Vagina (tissue), 2 donors: ENCODE data around the gene ZNF101. TPM values are rescaled to one million over a fixed set of nuclear protein-coding genes. Genes with fewer than 3 reads are reported as not detected.

Source experiments
- DNase-seq, 2 donors: peaks; one replicate each; pipeline ENCODE4 v3.0.0-alpha.2; 2017; ENCODE audit errors: extremely low spot score in 2 of 2
- H3K27ac ChIP-seq: fragments of 200-600 bp; sonication (generic); one replicate; pipeline ENCODE4 v1.5.1; 2019
- H3K27me3 ChIP-seq: fragments of 200-600 bp; sonication (generic); one replicate; pipeline ENCODE4 v1.5.1; 2019
- H3K36me3 ChIP-seq, 2 donors: fragments of 200-600 bp; sonication (generic); one replicate each; pipeline ENCODE4 v1.5.1; 2017 to 2019
- H3K4me1 ChIP-seq: fragments of 200-600 bp; sonication (generic); one replicate; pipeline ENCODE4 v1.5.1; 2019
- H3K4me3 ChIP-seq, 2 donors: fragments of 200-600 bp; sonication (generic); 1 replicate in 1 of 2; 2 replicates in 1 of 2; pipeline ENCODE4 v1.5.1; 2016 to 2019
- H3K9me3 ChIP-seq: fragments of 200-600 bp; sonication (generic); one replicate; pipeline ENCODE4 v1.5.1; 2019
- CTCF ChIP-seq, 3 experiments: fragments of 450-650 bp in 2 of 3; fragments of 200-600 bp in 1 of 3; sonication (generic) in 1 of 3; IDR thresholded peaks; one replicate each; pipeline ENCODE4 v1.5.1; 2017 to 2019; ENCODE audit warnings: antibody characterized with exemption in 3 of 3, mild to moderate bottlenecking in 2 of 3, moderate library complexity in 2 of 3
- POLR2A ChIP-seq, 2 donors: fragments of 450-650 bp; IDR thresholded peaks; one replicate each; pipeline ENCODE4 v1.6.1; 2017; ENCODE audit warnings: antibody characterized with exemption in 2 of 2, mild to moderate bottlenecking in 2 of 2, moderate library complexity in 2 of 2
- POLR2AphosphoS5 ChIP-seq, 2 donors: sonication (generic); formaldehyde crosslinking; IDR thresholded peaks; one replicate each; pipeline ENCODE4 v1.9.0; 2017; ENCODE audit warnings: antibody characterized with exemption in 2 of 2, mild to moderate bottlenecking in 2 of 2, low read depth in 1 of 2; ENCODE audit not compliant: insufficient read depth in 1 of 2
- intact Hi-C: fragments of 100-400 bp; cut with DNase I; formaldehyde crosslinking; loops from one replicate; pipeline ENCODE4 v1.15.1; 2023
- total RNA-seq: library from RNA; depleted of rRNA; stranded (reverse); fragments of >200 nt; gene quantifications from one replicate; pipeline ENCODE4 v1.2.3, GENCODE V29; 2016

Gene ZNF101
- total RNA-seq, 1 donor from 2014 or later, result 6.9 TPM

GRCh38 chr19:19624032-19624570 lies 44.5 kb upstream of the ZNF101 start:
- Histone ChIP-seq H3K9me3 (no peaks in the 10 kb centered on the region), H3K27me3 (no peaks in the 10 kb centered on the region), H3K36me3 (no peaks in the 10 kb centered on the region), H3K4me3 (no peak overlapping the region), H3K27ac (no peak overlapping the region), H3K4me1 (peaks cover 17% of the 10 kb centered on the region)
- TF ChIP-seq POLR2AphosphoS5 (IDR thresholded peaks at IDR 0.05; ENCODE audit: insufficient read depth in 1 of 2, low read depth in 1 of 2), result no peak
- intact Hi-C loops, result no loop called here
- DNase-seq, result no peak

GRCh38 chr19:19626516-19627472 lies 41.8 kb upstream of the ZNF101 start:
- H3K4me3 ChIP-seq, result peak overlapping the region in 1 of 2 donors; percentile 62
- peaks cover 0 to 3% of the 10 kb centered on the region in 2 donors for H3K36me3 ChIP-seq
- DNase-seq, result no peak
- H3K27ac ChIP-seq, result peak overlapping the region; percentile 62
- H3K4me1 ChIP-seq, result peaks cover 15% of the 10 kb centered on the region
- H3K9me3 ChIP-seq, result no peaks in the 10 kb centered on the region
- no peaks in the 10 kb centered on the region for H3K27me3 ChIP-seq
- no peak for TF ChIP-seq CTCF (IDR thresholded peaks at IDR 0.05)
- TF ChIP-seq POLR2A (IDR thresholded peaks at IDR 0.05), result no peak
- TF ChIP-seq POLR2AphosphoS5 (IDR thresholded peaks at IDR 0.05; ENCODE audit: insufficient read depth in 1 of 2, low read depth in 1 of 2), result no peak
- intact Hi-C loops, result no loop called here

GRCh38 chr19:19627621-19628500 lies 40.8 kb upstream of the ZNF101 start, which contains the start of gene LPAR2:
Gene LPAR2, minus strand, starts transcription at chr19:19628220. Its CDS starts 945 bp downstream, at chr19:19627275.
- H3K27ac ChIP-seq, result peak within 1 kb of the TSS; percentile 62

GRCh38 chr19:19628501-19629134 lies 40.0 kb upstream of the ZNF101 start:
- peak in 1 of 2 donors; percentile 45 for TF ChIP-seq POLR2AphosphoS5 (IDR thresholded peaks at IDR 0.05; ENCODE audit: insufficient read depth in 1 of 2, low read depth in 1 of 2)
- no peak for TF ChIP-seq POLR2A (IDR thresholded peaks at IDR 0.05)

More at GRCh38 chr19:19627621-19628500, 40.8 kb upstream of the ZNF101 start, which contains the start of gene LPAR2:
- TF ChIP-seq POLR2A (IDR thresholded peaks at IDR 0.05), result no peak
- no peak for TF ChIP-seq POLR2AphosphoS5 (IDR thresholded peaks at IDR 0.05; ENCODE audit: insufficient read depth in 1 of 2, low read depth in 1 of 2)
- no peak for TF ChIP-seq CTCF (IDR thresholded peaks at IDR 0.05)
- no peak for DNase-seq
- intact Hi-C loops, result no loop called here
- Histone ChIP-seq H3K36me3 (peaks cover 0 to 3% of the 10 kb centered on the region in 2 donors), H3K4me1 (peaks cover 15% of the 10 kb centered on the region), H3K27me3 (no peaks in the 10 kb centered on the region), H3K9me3 (no peaks in the 10 kb centered on the region), H3K4me3 (peak within 1 kb of the TSS; percentile 45 to 62)

GRCh38 chr19:19630062-19630414 lies 38.6 kb upstream of the ZNF101 start:
- TF ChIP-seq CTCF (IDR thresholded peaks at IDR 0.05) (no peak), POLR2A (IDR thresholded peaks at IDR 0.05) (no peak), POLR2AphosphoS5 (IDR thresholded peaks at IDR 0.05; ENCODE audit: insufficient read depth in 1 of 2, low read depth in 1 of 2) (no peak)
- H3K36me3 ChIP-seq, result peaks cover 0 to 17% of the 10 kb centered on the region in 2 donors
- H3K4me1 ChIP-seq, result peaks cover 15% of the 10 kb centered on the region
- no peaks in the 10 kb centered on the region for H3K27me3 ChIP-seq
- intact Hi-C loops, result no loop called here
- DNase-seq, result no peak
- H3K27ac ChIP-seq, result no peak overlapping the region
- no peak overlapping the region for H3K4me3 ChIP-seq
- no peaks in the 10 kb centered on the region for H3K9me3 ChIP-seq

More at GRCh38 chr19:19628501-19629134, 40.0 kb upstream of the ZNF101 start:
- intact Hi-C loops, result no loop called here
- Histone ChIP-seq H3K4me3 (peak overlapping the region; percentile 45 to 62), H3K36me3 (peaks cover 0 to 7% of the 10 kb centered on the region in 2 donors), H3K9me3 (no peaks in the 10 kb centered on the region), H3K4me1 (peaks cover 15% of the 10 kb centered on the region), H3K27me3 (no peaks in the 10 kb centered on the region), H3K27ac (peak overlapping the region; percentile 62)
- no peak for DNase-seq
